ENCODE results near the gene PHLPP1. TPM values are rescaled to one million over a fixed set of nuclear protein-coding genes. Genes with fewer than 3 reads are reported as not detected.

PHLPP1 gene
- total and polyA plus RNA-seq, 4 experiments from 2014 or later, result 0.36 to 7.8 (median 6.3) TPM; not detected in 1

DNA sequence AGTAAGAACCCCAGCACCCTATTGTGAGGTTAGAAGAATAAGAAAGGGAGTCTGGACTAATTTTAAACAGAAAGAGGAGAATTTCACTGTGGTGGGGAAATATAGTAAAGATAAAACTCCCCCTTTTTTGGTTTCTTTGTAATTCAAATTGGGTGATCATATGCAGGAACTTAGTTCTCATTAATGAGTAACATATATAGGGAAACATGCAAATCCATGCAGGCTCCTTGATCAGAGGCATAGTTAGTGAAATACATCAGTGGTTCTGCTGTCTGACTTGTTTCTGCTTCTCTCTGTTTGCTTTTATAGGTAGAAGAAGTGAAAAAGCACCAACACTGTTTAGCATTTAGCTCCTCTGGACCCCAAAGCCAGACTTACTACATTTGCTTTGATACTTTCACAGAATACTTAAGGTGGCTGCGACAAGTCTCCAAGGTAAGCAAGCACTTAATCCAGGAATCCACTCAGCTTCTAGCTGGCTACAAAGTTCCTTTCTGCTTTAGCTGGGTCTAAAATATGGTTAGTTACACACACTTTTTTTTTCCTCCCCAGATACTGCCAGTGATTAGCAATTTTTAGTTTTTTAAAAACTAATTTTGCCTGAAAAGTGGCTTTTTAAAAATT is 123.2 kb downstream of the PHLPP1 start:
- H3K27me3 Mint-ChIP-seq, result no peaks in the 10 kb centered on the region
- no peaks in the 10 kb centered on the region for H3K36me3 Mint-ChIP-seq
- CTCF ChIA-PET (ENCODE audit: partially characterized antibody), result no interaction called here

GRCh38 chr18:62839874-62840713 is 124.8 kb downstream of the PHLPP1 start:
- H3K4me3 Mint-ChIP-seq, result no peak overlapping the region
- H3K9me3 ChIP-seq (ENCODE audit: control insufficient read depth in 1 of 2, low read length in 2 of 2), result no peaks in the 10 kb centered on the region
- ChIA-PET CTCF (ENCODE audit: partially characterized antibody) (no interaction called here), POLR2A (ENCODE audit: partially characterized antibody) (no interaction called here)
- no peaks in the 10 kb centered on the region for H3K27me3 Mint-ChIP-seq
- H3K36me3 ChIP-seq (ENCODE audit: insufficient read depth, low read length), result no peaks in the 10 kb centered on the region
- H3K36me3 Mint-ChIP-seq, result no peaks in the 10 kb centered on the region
- H3K27ac ChIP-seq (ENCODE audit: low read depth, low read length), result no peak overlapping the region
- peak overlapping the region in 1 of 7 donors; percentile 38 for H3K27ac Mint-ChIP-seq
- H3K4me3 ChIP-seq (ENCODE audit: low read length in 2 of 2), result no peak overlapping the region
- intact Hi-C loops (cut with micrococcal nuclease), result no loop called here
- DNase-seq, result no peak
- H3K4me1 ChIP-seq (ENCODE audit: insufficient read depth, low read length), result peaks cover 8% of the 10 kb centered on the region
- H3K27me3 ChIP-seq (ENCODE audit: insufficient read depth, low read length), result no peaks in the 10 kb centered on the region
- no peaks in the 10 kb centered on the region for H3K9me3 Mint-ChIP-seq
- H3K4me1 Mint-ChIP-seq, result peaks cover 3 to 8% (median 7%) of the 10 kb centered on the region in 4 donors

More for the DNA sequence above, 123.2 kb downstream of the PHLPP1 start:
- no peaks in the 10 kb centered on the region for H3K9me3 Mint-ChIP-seq
- H3K4me1 ChIP-seq (ENCODE audit: insufficient read depth, low read length), result no peaks in the 10 kb centered on the region
- H3K4me3 Mint-ChIP-seq, result no peak overlapping the region
- H3K27ac ChIP-seq (ENCODE audit: low read depth, low read length), result no peak overlapping the region
- H3K27me3 ChIP-seq (ENCODE audit: insufficient read depth, low read length), result no peaks in the 10 kb centered on the region
- no peak overlapping the region for H3K4me3 ChIP-seq (ENCODE audit: low read length in 2 of 2)
- H3K36me3 ChIP-seq (ENCODE audit: insufficient read depth, low read length), result no peaks in the 10 kb centered on the region
- intact Hi-C loops (cut with micrococcal nuclease), result no loop called here
- DNase-seq, result no peak
- peaks cover 0 to 2% (median 0%) of the 10 kb centered on the region in 4 donors for H3K4me1 Mint-ChIP-seq
- no peaks in the 10 kb centered on the region for H3K9me3 ChIP-seq (ENCODE audit: control insufficient read depth in 1 of 2, low read length in 2 of 2)
- POLR2A ChIA-PET (ENCODE audit: partially characterized antibody), result no interaction called here
- no peak overlapping the region for H3K27ac Mint-ChIP-seq

- Mint-ChIP-seq H3K27me3 (no peaks in the 10 kb centered on the region), H3K4me1 (peaks cover 10 to 20% (median 16%) of the 10 kb centered on the region in 4 donors), H3K27ac (no peak overlapping the region), H3K4me3 (no peak overlapping the region), H3K36me3 (peaks cover 0 to 3% of the 10 kb centered on the region in 2 donors), H3K9me3 (no peaks in the 10 kb centered on the region)
- ChIA-PET POLR2A (ENCODE audit: partially characterized antibody) (no interaction called here), CTCF (ENCODE audit: partially characterized antibody) (no interaction called here)
- intact Hi-C loops (cut with micrococcal nuclease), result no loop called here
- H3K27me3 ChIP-seq (ENCODE audit: insufficient read depth, low read length), result no peaks in the 10 kb centered on the region
- H3K27ac ChIP-seq (ENCODE audit: low read depth, low read length), result no peak overlapping the region
- peaks cover 9% of the 10 kb centered on the region for H3K4me1 ChIP-seq (ENCODE audit: insufficient read depth, low read length)
- DNase-seq, result no peak
- no peaks in the 10 kb centered on the region for H3K36me3 ChIP-seq (ENCODE audit: insufficient read depth, low read length)
- no peaks in the 10 kb centered on the region for H3K9me3 ChIP-seq (ENCODE audit: control insufficient read depth in 1 of 2, low read length in 2 of 2)
- no peak overlapping the region for H3K4me3 ChIP-seq (ENCODE audit: low read length in 2 of 2)
These were observed 126.1 kb downstream of the PHLPP1 start for GRCh38 chr18:62841405-62841804.

- H3K4me1 Mint-ChIP-seq, result peaks cover 10 to 20% (median 16%) of the 10 kb centered on the region in 4 donors
- POLR2A ChIA-PET (ENCODE audit: partially characterized antibody), result no interaction called here
- Histone ChIP-seq H3K4me1 (ENCODE audit: insufficient read depth, low read length) (peaks cover 9% of the 10 kb centered on the region), H3K36me3 (ENCODE audit: insufficient read depth, low read length) (no peaks in the 10 kb centered on the region), H3K27ac (ENCODE audit: low read depth, low read length) (no peak overlapping the region), H3K4me3 (ENCODE audit: low read length in 2 of 2) (no peak overlapping the region), H3K27me3 (ENCODE audit: insufficient read depth, low read length) (no peaks in the 10 kb centered on the region), H3K9me3 (ENCODE audit: control insufficient read depth in 1 of 2, low read length in 2 of 2) (no peaks in the 10 kb centered on the region)
- no peak overlapping the region for H3K27ac Mint-ChIP-seq
- no peak for DNase-seq
- no peak overlapping the region for H3K4me3 Mint-ChIP-seq
- intact Hi-C loops (cut with micrococcal nuclease), result no loop called here
- CTCF ChIA-PET (ENCODE audit: partially characterized antibody), result no interaction called here
- no peaks in the 10 kb centered on the region for H3K9me3 Mint-ChIP-seq
- peaks cover 0 to 3% of the 10 kb centered on the region in 2 donors for H3K36me3 Mint-ChIP-seq
- H3K27me3 Mint-ChIP-seq, result no peaks in the 10 kb centered on the region
These were observed 127.6 kb downstream of the PHLPP1 start for GRCh38 chr18:62842898-62843297.

DNA sequence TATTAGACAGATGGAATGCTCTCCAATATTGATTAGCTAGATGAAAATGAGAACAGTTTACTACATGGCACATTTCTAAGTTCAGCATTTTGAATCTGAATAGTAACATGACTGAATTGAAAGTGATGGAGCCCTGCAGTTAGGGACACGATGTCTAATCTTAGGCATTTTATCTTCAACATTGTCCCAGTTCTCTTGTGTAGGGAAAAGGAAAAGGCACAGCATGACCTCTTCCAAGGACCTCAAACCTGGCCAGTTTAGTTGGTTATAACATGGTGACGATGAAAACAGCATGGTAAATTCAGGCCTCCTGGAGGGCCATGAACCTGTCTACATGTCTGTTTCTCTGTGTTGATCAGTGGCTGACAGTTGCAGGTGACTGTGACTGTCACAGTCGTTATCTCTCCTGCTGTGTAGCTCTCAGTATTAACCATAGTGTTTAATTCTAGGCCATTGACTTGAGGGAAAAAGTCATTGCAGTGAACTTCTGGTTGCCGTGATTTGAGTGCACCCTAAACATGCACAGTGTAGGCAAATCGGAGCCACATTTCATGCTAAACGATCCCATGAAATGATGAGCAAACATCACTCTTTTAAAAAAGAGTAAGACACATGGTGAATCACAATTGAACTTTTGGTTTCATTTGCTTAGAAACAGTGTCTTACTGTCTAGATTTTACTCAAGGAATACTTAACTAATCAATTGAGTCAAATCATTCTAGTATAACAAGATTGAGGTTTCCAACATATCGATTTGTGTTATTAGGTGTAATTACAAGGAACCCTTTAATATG is 129.7 kb downstream of the PHLPP1 start:
- intact Hi-C loops (cut with micrococcal nuclease), result no loop called here
- no peaks in the 10 kb centered on the region for H3K36me3 ChIP-seq (ENCODE audit: insufficient read depth, low read length)
- H3K4me3 ChIP-seq (ENCODE audit: low read length in 2 of 2), result peak overlapping the region in 1 of 2 donors; percentile 4
- POLR2A ChIA-PET (ENCODE audit: partially characterized antibody), result no interaction called here
- peaks cover 10 to 20% (median 16%) of the 10 kb centered on the region in 4 donors for H3K4me1 Mint-ChIP-seq
- no peak for DNase-seq
- H3K27ac ChIP-seq (ENCODE audit: low read depth, low read length), result no peak overlapping the region
- H3K27me3 Mint-ChIP-seq, result no peaks in the 10 kb centered on the region
- H3K9me3 ChIP-seq (ENCODE audit: control insufficient read depth in 1 of 2, low read length in 2 of 2), result no peaks in the 10 kb centered on the region
- H3K27ac Mint-ChIP-seq, result peak overlapping the region in 2 of 7 donors; percentile 65
- no peaks in the 10 kb centered on the region for H3K27me3 ChIP-seq (ENCODE audit: insufficient read depth, low read length)
- H3K4me1 ChIP-seq (ENCODE audit: insufficient read depth, low read length), result peaks cover 9% of the 10 kb centered on the region
- H3K9me3 Mint-ChIP-seq, result no peaks in the 10 kb centered on the region
- CTCF ChIA-PET (ENCODE audit: partially characterized antibody), result no interaction called here
- H3K36me3 Mint-ChIP-seq, result peaks cover 0 to 3% of the 10 kb centered on the region in 2 donors
- peak overlapping the region in 7 of 8 donors; percentile 10 to 73 (median 51) for H3K4me3 Mint-ChIP-seq

- peaks cover 9% of the 10 kb centered on the region for H3K4me1 ChIP-seq (ENCODE audit: insufficient read depth, low read length)
- H3K27me3 ChIP-seq (ENCODE audit: insufficient read depth, low read length), result no peaks in the 10 kb centered on the region
These were observed 131.0 kb downstream of the PHLPP1 start for GRCh38 chr18:62846313-62846712.

DNA sequence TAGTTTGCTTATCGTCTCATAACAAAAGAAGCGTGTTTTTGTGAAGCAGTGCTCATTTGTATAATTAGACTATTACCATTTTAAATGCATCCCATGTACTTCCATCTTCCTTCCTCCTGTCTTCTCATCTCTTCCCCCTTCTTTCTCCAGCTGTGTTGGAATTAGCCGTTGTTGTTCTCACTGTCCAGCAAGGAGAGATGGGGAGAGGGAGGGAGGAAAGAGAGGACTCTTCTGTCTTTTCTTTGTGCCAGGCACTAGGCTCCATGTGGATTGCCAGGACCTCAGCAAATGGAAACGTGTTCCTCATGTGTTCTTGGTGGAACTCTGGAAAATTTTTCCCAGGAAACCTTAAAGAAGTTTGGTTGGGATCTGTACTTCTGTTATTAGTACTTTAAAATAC is 131.7 kb downstream of the PHLPP1 start:
- Histone ChIP-seq H3K4me1 (ENCODE audit: insufficient read depth, low read length) (peaks cover 9% of the 10 kb centered on the region), H3K27me3 (ENCODE audit: insufficient read depth, low read length) (no peaks in the 10 kb centered on the region), H3K9me3 (ENCODE audit: control insufficient read depth in 1 of 2, low read length in 2 of 2) (no peaks in the 10 kb centered on the region), H3K4me3 (ENCODE audit: low read length in 2 of 2) (no peak overlapping the region), H3K36me3 (ENCODE audit: insufficient read depth, low read length) (no peaks in the 10 kb centered on the region), H3K27ac (ENCODE audit: low read depth, low read length) (no peak overlapping the region)
- Mint-ChIP-seq H3K27me3 (no peaks in the 10 kb centered on the region), H3K4me3 (no peak overlapping the region), H3K4me1 (peaks cover 10 to 20% (median 16%) of the 10 kb centered on the region in 4 donors), H3K36me3 (peaks cover 0 to 3% of the 10 kb centered on the region in 2 donors), H3K9me3 (no peaks in the 10 kb centered on the region), H3K27ac (no peak overlapping the region)
- no peak for DNase-seq
- CTCF ChIA-PET (ENCODE audit: partially characterized antibody), result no interaction called here
- POLR2A ChIA-PET (ENCODE audit: partially characterized antibody), result no interaction called here
- intact Hi-C loops (cut with micrococcal nuclease), result no loop called here

More at GRCh38 chr18:62846313-62846712, 131.0 kb downstream of the PHLPP1 start:
- Mint-ChIP-seq H3K4me3 (peak overlapping the region in 1 of 8 donors; percentile 43), H3K27me3 (no peaks in the 10 kb centered on the region), H3K36me3 (peaks cover 0 to 3% of the 10 kb centered on the region in 2 donors), H3K9me3 (no peaks in the 10 kb centered on the region), H3K4me1 (peaks cover 10 to 20% (median 16%) of the 10 kb centered on the region in 4 donors), H3K27ac (no peak overlapping the region)
- intact Hi-C loops (cut with micrococcal nuclease), result no loop called here
- Histone ChIP-seq H3K27ac (ENCODE audit: low read depth, low read length) (no peak overlapping the region), H3K36me3 (ENCODE audit: insufficient read depth, low read length) (no peaks in the 10 kb centered on the region), H3K9me3 (ENCODE audit: control insufficient read depth in 1 of 2, low read length in 2 of 2) (no peaks in the 10 kb centered on the region), H3K4me3 (ENCODE audit: low read length in 2 of 2) (no peak overlapping the region)
- DNase-seq, result no peak
- CTCF ChIA-PET (ENCODE audit: partially characterized antibody), result no interaction called here
- POLR2A ChIA-PET (ENCODE audit: partially characterized antibody), result interaction anchor here (0.6 kb wide), 1 partner anchor 23 kb away, joined by 3 read pairs; no protein-coding TSS in a partner anchor
